PC-3 (cell line): ENCODE measurements around the gene MEG3.

Source experiments
- CTCF ChIP-seq: fragments of 300-600 bp; sonication (generic); conservative IDR thresholded peaks from 2 replicates; pipeline ENCODE4 v1.5.1; 2017; ENCODE audit warnings: antibody characterized with exemption, low read depth, mild to moderate bottlenecking, low read length
- EZH2phosphoT487 ChIP-seq: fragments of 300-600 bp; sonication (generic); IDR thresholded peaks from 2 replicates; pipeline ENCODE4 v1.6.1; 2018; ENCODE audit warnings: mild to moderate bottlenecking, antibody characterized with exemption, low read length, borderline replicate concordance

DNA sequence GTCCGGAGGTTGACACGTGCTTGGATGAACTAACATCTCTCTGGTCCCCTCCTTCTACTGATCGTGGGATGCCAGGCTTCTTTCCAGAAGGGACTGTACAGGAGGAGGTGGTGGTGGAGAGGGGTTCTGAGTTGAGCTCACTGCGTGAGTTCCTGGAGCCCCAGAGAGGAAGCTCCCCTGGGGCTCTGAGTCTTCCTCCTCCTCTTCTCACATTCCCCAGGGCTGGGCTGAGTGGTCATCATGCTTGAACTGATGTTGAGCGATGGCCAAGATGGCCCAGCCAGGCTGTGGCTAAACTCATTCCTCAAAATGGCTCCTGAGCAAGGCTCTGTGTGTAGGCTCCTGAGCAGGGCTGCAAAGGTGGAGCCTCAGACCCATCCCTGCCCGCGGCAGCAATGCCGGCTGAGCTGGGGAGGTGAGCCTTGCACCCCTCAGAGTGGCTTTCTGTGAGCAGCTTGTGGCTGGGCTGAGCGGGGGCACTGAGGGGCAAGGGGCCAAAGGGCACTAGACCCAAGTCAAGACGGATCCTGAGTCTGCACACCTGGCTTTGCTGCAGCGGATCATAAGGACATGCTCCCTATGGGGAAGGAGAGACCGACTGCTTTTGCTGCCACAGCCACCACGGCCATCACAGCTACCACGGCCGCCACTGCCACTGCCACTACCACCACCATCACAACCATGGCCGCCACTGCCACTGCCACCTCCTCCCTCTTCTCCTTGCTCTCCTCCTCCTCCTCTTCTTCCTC lies 35.4 kb downstream of the MEG3 start:
- TF ChIP-seq CTCF (no peak), EZH2phosphoT487 (no peak)
